Measurements from ENCODE around the gene COL6A6.

DNA sequence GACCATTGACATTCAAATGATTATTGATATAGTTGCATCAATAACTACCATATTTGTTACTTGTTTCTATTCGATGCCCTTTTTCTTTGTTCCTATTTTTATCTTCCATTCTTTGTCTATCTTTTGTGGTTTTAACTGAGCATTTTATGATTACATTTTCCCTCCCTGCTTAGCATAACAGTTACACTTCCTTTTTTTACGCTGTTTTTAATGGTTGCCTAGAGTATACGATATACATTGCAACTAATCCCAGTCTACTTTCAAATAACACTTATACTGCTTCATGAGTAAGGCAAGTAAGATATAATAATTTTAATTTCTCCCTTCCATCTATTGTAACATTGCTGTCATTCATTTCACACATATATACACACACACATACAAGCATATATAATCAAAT lies 26.3 kb downstream of the COL6A6 start:
- TF ChIP-seq POLR2AphosphoS5 (IDR thresholded peaks at IDR 0.05; ENCODE audit: insufficient read depth in 1 of 2, low read depth in 1 of 2), result no peak
- no peak for TF ChIP-seq CTCF (IDR thresholded peaks at IDR 0.05)
